GM12865 (cell line): ENCODE results near the gene OLFML1.
A peak's percentile ranks its signal among the peaks of the same experiment; 100 is the strongest.
"Not testable (repeated sequence)": the region's sequence is repeated elsewhere in the genome, so short reads cannot be mapped to it uniquely, and the experiment has no call there.

Experiments
- DNase-seq: peaks from one replicate; pipeline ENCODE4 v3.0.0; 2010; ENCODE audit warnings: low read depth
- H3K4me3 ChIP-seq: 2 replicates; pipeline ENCODE4 v1.5.1; 2011; ENCODE audit warnings: mild to moderate bottlenecking, low read depth, low read length, control low read depth
- TF ChIP-seq, protein P1 (sequence below): IDR thresholded peaks from 2 replicates; pipeline ENCODE4 v1.5.1; 2011; ENCODE audit warnings: low read length, control low read depth, low read depth, inconsistent platforms; ENCODE audit not compliant: insufficient read depth; ENCODE audit errors: missing control alignments

OLFML1 gene

DNA sequence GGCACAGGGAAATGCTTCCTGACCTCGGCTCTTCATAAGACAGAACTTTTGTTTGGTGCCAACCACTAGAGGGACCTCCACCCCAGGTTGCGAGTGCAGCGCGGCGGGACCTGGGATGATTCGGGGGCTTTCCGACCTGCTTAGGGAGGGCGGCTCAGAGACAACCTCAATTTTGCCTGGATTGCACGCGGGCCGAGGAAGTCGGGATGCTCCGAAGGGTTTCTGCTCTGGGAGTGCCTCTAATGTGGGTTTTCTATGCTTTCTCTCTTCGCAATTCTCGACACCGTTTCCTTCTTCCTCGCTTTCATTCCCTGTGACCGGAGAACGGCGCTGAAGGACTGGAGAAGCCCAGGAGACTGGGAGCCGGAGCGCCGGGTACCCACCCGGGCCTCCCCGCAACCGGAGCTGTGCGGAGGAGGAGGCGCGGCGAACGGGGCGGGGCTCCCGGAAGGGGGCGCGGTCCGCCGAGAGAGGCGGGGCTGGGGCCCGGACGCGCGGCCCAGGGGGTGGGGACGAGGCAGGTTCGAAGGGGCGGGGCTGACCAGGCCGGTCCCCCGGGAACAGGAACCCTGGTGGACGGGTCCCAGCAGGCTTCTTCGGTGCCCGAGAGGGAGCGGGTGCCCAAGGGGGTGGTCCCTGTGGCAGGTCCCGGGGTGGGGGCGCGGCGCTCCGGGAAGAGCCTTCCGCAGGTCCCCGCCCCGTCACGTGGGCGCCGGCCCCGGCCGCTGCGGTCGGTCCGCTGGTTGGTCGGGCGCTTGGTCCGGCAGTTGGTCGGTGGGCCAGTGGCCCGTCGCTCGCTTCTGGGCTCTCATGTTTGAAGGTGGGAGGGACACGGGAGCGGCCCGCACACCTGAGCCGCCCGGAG is 28.2 kb downstream of the OLFML1 start, which contains the start of gene PPFIBP2:
Gene PPFIBP2, plus strand, starts transcription at position 766 of the 865 bp plus-strand sequence. CDS start 35,477 bp downstream, outside the sequence.
- DNase-seq = peak; percentile 89
- peak within 1 kb of the TSS; percentile 97 for H3K4me3 ChIP-seq
- TF ChIP-seq, protein P1, sequence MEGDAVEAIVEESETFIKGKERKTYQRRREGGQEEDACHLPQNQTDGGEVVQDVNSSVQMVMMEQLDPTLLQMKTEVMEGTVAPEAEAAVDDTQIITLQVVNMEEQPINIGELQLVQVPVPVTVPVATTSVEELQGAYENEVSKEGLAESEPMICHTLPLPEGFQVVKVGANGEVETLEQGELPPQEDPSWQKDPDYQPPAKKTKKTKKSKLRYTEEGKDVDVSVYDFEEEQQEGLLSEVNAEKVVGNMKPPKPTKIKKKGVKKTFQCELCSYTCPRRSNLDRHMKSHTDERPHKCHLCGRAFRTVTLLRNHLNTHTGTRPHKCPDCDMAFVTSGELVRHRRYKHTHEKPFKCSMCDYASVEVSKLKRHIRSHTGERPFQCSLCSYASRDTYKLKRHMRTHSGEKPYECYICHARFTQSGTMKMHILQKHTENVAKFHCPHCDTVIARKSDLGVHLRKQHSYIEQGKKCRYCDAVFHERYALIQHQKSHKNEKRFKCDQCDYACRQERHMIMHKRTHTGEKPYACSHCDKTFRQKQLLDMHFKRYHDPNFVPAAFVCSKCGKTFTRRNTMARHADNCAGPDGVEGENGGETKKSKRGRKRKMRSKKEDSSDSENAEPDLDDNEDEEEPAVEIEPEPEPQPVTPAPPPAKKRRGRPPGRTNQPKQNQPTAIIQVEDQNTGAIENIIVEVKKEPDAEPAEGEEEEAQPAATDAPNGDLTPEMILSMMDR = peak; percentile 73

DNA sequence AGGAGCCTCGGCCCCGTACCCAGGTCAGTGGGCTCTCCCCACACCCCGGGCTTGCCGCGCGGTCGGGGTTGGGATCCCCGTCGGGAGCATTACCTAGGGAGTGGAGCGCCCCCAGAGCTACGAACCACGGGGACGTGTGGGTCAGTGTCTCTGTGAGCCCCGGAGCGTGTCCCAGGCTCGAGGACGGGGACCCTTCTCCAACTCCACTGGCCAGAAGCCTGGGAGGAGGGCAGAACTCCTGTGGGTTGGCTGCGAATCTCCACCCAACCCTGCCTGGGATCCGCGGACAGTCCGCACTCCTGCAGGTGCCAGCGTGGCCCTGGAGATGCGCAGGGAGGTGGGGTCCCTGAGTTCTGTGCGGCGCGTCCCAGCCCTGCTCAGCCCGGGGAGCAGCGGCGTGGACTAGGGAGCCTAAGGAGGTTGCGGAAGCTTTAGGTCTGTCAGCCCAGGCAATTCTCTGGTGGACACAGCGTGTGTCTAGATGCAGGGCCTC is 28.8 kb downstream of the OLFML1 start:
- TF ChIP-seq, protein P1 = peak; percentile 2
- H3K4me3 ChIP-seq = peak overlapping the region; percentile 97
- peak; percentile 43 for DNase-seq

DNA sequence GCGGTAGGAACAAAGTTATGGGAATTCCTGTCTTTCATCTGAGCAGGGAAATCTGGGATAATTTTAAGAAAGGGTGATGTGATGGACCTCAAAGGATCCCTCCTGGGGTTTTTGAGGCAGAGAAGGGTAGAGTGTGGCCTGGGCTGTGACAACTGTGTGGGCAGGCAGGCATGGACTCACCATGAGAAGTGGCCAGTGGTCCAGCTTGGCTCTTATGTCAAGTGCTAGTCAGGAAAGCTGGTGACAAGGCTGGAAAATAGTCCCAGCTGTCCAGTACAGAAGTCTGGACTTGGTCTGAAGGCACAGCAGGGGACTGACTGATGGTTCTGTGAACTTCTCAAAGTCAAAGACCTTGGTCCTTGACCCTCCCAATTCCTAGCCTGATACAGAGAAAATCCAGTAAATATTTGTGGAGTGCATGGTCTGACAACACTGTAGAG is 30.2 kb downstream of the OLFML1 start:
- no peak for DNase-seq
- peak overlapping the region; percentile 97 for H3K4me3 ChIP-seq
- TF ChIP-seq, protein P1 = no peak

DNA sequence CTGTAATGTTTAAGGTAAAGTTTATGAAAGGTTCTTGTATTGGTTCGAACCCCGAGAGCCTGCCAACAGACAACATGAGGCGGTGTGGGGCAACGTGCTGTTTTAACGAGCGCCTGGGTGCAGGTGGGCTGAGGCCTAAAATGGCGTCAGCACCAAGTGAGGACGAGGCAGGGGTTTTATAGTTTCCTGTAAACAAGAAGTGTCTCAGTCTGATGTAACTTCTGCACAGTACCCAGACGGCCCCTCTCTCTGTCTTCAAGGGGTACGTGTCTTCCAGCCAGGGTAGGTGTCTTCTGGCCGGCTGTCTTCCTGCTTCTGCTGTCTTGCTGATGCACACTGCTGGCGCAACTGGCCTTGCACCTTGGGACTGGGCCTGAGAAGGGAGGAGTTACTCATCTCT is 31.2 kb downstream of the OLFML1 start:
- no peak overlapping the region for H3K4me3 ChIP-seq
- TF ChIP-seq, protein P1 = no peak

DNA sequence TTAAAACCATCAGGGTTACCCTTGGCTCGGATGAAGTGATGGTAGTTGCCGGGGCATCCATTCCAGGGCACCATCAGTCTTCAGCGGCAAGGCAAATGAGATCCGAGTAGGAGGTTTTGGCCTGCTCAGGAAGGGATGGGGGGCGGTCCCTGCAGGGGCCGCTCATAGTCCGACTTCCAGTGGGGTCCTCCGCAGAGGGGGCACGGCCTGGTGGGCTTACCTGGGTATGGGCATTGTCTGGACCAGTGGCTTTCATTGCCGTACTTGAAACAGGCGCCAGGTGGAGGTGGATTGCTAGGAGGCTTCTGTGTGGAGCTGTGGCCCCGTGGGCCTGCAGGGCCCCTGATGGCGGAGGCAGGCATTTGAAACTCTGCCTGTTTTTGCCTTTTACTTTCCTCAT is 32.4 kb downstream of the OLFML1 start:
- not testable (repeated sequence) for H3K4me3 ChIP-seq

More for the DNA sequence above, 31.2 kb downstream of the OLFML1 start:
- DNase-seq = no peak

DNA sequence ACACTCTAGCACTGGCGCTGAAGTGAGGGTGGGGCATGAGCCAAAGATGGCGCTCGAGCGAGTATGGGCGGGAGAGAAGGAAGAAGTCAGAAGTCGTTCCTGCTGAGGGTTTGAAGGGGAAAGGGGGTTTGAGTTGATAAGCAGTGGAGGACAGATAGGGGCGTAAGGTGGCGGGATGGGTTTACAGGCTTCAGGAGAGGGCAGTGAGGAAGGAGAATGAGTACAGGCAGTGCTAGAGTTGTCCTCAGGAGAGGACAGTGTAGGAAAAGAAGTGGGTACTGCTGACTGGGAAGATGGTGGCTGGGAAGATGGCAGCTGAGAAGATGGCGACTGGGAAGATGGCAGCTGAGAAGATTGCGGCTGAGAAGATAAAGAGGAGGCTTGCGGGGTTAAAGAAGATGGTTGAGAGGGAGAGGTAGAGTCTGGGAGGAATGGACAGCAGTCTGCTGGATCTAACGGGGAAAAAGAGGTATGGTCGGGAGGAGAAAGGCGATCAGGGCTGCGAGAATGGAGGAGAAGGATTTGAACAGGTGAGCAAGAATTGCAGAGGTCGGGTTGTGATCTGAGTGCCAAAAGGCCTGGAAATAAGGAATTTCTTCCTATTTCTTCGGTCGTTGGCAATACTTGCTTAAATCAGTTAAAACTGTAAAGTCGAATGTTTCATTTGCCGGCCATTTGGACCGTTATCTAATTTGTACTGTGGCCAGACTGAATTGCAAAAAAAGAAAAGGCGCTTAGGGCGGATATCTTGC is 33.7 kb downstream of the OLFML1 start:
- TF ChIP-seq, protein P1 = no peak
- no peak for DNase-seq
- H3K4me3 ChIP-seq = peak overlapping the region; percentile 92

More for the DNA sequence above, 32.4 kb downstream of the OLFML1 start:
- DNase-seq = not testable (repeated sequence)
